NCI-H1105 treated with DMSO at 0.1 percent for 48 hours (cell line): Measurements from ENCODE around the gene PODXL2.
A peak's percentile ranks its signal among the peaks of the same experiment; 100 is the strongest.

Experiments
- DNase-seq: peaks from one replicate; lab custom pipeline; 2025; lab: John Stamatoyannopoulos, UW

PODXL2 gene, protein sequence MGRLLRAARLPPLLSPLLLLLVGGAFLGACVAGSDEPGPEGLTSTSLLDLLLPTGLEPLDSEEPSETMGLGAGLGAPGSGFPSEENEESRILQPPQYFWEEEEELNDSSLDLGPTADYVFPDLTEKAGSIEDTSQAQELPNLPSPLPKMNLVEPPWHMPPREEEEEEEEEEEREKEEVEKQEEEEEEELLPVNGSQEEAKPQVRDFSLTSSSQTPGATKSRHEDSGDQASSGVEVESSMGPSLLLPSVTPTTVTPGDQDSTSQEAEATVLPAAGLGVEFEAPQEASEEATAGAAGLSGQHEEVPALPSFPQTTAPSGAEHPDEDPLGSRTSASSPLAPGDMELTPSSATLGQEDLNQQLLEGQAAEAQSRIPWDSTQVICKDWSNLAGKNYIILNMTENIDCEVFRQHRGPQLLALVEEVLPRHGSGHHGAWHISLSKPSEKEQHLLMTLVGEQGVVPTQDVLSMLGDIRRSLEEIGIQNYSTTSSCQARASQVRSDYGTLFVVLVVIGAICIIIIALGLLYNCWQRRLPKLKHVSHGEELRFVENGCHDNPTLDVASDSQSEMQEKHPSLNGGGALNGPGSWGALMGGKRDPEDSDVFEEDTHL

DNA sequence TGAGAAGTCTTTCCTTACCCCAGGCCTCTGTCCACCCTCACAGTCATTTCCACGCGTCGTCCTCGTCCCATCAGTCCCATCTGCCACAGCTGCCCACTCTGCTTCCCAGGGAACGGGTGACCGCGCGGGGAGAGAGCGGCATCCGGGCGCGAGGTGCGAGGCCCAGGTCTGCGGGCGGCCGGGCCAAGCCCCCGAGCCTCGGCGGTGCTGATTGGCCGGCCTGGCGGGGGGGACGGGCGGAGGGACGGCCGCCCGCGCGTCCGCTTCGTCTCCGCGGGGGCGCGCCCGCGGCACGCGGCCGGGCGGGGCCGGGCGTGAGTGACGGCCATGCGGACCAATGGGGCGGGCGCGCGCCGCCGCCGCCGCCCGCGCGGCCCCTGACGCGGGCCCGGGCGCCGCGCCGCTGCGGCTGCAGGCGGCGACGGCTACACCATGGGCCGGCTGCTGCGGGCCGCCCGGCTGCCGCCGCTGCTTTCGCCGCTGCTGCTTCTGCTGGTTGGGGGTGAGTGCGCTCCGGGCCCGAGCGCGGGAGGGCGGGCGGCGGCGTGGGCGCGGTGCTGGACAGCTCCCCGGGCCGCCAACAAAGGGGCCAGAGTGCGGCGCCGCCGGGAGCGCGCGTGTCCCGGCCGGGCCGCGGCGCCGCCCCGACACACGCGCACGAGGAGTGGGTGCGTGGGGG is at the start of gene PODXL2:
TSS of gene PODXL2 (plus strand) at position 398 of the 679 bp plus-strand sequence. CDS start at position 433, 35 bp downstream.
- peak; percentile 64 for DNase-seq

DNA sequence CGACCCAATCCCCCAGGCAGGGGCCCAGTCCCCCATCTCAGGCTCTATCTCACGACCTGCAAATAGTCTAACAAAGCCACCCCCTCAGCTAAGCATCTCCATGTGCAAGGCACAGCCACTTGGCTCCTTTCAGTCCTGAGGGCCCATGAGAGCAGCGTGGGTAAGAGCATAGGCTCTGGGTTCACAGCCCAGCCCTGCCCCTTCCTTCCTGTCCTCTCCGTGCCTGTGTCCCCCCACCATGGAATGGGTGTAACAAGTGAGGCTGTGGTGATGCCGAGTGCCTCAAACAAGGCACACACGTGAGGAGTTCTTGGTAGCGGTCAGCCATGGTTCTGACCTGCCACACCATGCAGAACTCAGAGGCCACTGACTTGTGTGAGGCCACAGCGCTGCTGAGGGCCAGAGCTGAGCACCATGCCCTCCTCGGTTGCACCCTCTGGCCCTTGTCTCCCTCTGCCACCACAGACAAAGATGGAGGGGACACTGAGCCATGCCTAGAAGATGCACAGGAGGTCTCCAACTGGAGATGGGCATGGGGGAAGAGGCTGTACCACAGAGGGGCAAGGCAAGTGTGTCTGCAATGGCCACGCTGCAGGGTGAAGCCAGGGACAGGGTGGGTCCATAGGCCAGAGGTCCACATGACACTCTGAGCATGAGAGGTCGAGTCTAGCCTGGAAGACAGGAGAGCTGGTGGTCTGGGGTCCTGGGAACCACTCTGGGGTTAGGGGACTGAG is 48.5 kb upstream of the PODXL2 start:
- no peak for DNase-seq

DNA sequence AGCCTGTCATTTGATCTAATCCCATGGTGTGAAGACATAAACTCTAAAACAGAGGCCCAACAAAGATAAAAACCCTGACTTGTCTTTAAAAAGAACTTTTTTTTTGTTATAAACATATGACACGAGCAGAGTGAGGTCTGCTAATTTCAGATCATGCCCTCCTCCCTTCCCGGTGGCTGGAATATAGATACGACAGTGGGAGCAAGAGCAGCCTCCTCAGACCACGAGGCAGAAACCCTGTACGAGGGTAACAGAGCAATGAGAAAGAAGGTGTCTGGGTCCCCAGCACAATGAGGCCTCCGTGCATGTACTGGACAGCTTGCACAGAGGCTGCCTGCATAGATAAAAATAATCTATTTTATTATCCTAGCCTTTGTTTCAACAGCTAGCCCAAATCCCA is 44.3 kb upstream of the PODXL2 start:
- DNase-seq = no peak

DNA sequence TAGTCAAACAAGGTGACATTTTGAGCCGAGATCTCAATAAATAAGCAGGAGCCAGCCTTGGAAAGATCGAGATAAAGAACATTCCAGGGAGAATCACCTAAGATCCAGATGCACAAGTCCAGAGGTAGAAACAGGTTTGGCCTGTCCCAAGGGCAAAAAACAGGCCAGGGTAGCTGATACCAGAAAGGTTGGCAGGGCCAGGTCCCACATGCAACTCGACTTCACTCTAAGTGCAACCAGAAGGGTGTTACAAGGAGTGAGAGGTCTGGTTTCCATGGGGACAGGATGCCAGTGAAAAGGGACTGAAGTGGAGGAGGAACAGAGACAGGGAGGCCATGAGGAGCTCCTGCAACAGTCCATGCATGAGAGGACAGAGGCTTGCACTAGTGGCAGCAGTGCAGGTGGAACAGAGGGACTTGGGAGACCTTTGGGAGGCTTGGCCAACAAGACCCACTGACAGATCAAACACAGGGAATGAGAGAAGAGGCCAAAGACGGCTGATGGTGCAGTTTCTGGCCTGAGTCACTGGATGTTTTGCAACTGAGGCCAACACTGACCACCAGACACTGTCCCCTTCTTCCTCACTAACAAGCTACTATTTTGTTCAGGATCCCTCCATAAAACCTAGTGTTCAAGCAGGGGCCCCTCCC is 43.7 kb upstream of the PODXL2 start:
- no peak for DNase-seq

DNA sequence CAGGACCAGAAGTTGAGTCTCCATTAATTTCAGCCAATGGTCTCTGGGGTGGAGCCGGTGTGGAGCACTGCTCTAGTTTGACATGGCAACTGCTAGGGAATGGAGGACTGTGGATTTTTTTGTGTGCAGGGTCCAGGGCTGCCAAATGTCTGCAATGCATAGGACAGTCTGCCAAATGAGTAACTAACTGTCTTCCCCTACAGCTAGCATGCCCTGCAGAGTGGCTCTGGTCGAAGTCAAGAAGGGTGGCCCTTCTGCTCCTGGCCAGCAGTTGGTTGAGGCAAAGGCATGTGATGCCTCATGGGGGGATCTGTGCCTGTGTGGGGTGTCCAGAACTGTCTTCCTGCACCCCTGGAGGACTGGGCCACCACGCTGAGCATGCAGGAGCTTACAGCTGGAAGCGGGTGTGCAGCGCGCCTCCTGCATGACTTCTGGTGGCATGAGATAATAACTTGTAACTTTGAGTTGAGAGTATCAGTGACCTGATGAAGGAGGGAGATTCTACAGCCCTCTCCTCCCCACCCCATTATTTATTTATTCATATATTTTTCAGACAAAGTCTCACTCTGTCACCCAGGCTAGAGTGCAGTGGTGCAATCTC is 43.1 kb upstream of the PODXL2 start:
- DNase-seq = no peak

DNA sequence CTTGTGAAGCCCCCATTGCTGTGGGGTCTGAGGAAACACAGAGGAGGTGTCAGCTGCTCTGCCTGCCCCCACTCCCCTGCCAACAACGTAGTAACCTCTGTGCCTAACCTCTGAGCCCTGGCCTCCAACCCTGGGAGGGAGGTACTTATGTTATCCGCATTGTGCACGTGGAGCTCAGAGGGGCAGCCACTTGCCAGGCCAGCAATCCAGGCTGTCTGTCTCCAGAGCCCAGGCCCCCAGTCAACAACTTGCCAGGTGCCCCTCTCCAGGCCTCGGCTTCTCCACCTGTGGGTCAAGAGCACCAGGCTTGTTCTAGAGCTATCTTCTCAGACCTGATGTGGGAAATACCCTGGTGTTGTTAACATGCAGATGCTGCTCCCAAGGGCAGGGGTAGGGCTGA is 41.1 kb upstream of the PODXL2 start:
- no peak for DNase-seq

DNA sequence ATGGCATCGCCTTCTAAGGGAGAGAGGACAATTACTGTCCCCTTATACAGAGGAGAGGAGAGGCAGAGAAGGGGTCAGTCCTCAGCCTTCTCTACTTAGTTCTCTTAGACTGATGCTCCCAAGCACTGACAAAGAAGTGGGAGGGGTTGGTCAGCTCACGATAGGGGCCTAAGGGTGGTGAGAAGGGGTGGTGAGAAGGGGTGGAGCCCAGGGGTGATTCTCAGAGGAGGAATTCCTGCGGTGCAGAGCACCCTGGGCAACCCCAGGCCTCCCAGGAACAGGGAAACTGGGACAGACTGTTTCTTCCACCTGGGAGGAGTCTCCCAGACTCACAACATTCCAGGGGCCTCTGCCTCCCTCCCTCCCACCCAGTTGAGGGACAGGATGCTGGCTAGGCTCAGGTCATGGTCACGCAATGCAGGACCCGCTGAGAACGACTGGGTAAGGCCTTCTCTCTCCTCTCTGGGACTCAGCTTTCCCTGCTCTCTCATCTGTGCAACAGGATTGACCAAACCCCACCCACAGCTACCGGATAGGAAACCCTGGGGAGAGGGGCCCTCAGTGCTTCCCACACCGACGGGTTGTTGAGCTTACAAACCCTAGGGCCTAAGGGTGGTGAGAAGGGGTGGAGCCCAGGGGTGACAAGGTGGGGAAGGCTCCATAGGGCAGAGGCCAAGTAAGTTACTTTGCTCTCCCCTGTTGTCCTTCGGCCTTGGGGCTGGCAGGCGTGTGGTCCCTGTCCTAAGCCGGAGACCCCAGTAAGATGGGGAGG is 40.0 kb upstream of the PODXL2 start:
- no peak for DNase-seq

DNA sequence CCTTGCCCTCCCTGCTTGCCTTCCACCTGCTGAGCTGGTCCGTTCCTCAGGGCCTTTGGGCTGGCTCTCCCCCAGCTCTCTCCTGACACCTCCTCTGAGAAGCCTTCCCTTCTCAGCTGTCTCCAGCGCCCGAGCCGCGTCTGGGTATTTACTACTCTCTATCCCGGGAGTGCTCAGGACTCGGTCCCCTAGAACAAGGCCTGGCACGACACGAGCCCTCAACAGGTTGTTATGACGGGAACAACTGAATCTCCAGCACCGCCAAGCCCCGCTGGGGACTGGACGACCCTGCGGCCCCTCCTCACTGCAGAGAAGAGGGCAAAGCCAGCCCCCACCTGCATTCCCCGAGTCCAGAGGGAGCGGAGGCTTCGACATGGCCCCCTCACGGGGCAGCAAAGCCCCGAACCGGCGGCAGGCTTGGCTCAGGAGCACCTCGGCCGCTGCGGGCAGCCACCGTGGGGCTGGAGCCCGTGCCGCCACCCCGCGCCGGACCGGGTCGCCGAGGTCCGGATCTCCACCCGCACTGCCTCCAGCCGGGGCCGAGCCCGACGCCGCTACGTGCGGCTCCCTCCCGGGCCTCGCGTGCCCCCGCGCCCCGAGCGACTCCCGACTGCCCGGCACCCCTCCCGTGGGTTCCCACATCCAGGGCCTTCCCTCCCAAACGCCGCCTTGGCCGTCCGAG is 39.2 kb upstream of the PODXL2 start:
- no peak for DNase-seq

DNA sequence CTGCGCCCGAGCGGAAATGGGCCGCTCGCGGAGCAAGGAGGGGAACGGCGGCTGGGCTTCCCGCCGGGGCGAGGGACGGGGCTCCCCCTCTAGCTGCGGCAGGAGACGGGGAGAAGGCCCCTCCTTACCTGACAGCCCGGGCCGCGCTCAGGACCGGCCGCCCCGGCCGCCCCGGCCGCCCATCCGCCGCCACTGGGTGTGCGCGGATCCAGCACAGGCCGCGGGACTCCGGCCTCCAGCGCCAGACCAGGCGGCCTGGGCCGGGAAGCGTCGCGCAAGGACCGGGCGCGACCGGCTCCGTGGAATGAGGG is 38.7 kb upstream of the PODXL2 start:
- no peak for DNase-seq

DNA sequence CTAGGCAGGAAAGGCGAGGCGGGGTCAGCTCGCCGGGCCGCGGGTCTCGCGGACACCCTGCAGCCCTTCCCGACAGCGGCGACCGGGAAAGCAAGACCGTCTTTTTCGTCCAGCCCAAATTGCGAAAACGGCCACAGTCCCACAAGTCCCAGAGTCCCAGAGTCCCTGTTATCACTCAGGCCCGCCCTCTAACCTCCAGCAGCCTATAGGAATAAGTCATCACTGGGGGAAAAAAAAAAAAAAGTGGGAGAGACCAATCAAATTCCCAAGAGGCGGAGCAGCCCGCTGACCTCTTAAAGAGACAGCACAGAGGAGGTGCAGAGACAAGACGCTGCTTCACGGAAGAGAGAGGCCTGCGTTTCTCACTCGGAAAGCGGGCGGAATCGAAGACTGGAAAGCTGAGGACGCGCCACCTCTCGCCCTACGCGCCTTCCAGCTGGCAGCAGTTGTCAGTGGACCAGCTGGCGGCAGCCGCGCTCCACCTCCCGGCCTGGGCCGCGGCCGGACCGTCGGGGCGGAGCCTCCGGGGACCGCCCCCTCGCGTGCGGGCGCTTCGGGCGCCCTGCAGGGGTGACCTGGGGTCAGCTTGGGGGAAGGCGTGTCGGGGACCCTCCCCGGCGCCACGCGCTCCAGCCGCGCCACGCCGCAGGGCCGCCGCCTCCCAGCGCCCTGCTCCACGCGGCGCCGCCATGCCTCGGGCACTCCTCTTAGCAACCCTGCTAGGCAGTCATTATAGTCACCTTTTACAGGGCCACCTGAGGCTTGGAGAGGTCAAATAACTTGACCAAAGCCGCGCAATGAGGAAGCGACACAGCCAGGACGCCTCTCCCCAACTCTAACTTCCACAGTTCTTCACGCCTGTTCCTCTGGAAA is 38.2 kb upstream of the PODXL2 start, which contains the start of gene TPRA1:
TSS of gene TPRA1 (minus strand) at position 141 of the 873 bp plus-strand sequence. CDS start 10,587 bp downstream, outside the sequence.
- peak; percentile 100 for DNase-seq

DNA sequence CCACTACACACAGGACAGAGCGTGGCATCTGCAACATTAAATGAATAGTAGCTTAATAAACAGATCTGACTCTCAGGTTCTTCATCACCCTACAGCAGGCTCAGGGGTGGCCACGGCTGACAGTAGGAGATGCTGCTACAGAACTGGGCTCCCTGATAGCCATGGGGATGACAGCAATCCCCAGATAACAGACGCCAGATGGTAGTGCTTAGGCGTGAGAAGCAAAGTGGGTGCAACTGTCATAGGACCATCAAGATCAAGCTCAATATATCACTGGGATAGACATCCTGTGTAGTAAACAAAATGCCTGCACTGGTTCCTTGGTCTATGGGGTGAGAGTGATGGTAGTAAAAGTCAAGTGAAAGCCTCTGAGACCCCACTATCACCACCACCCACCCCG is 35.8 kb upstream of the PODXL2 start:
- DNase-seq = no peak

DNA sequence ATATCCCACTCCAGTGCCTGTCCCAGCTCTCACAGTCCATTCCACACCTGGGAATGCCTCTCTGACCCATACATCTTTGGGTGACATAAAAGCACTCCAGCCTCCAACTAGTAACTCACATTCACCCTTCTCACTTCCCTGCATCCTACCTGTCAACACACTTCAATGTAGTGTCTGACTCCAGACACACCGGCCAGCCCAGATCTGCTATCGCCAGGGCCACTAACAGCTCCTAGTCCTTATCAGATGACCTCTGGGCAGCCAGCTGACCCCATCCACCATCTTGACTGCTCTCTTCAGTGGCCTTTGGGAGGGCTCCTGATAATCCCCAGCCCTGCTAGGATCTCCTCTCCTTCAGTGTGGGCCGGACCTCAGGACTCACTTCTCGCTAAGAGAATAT is 33.7 kb upstream of the PODXL2 start:
- no peak for DNase-seq

DNA sequence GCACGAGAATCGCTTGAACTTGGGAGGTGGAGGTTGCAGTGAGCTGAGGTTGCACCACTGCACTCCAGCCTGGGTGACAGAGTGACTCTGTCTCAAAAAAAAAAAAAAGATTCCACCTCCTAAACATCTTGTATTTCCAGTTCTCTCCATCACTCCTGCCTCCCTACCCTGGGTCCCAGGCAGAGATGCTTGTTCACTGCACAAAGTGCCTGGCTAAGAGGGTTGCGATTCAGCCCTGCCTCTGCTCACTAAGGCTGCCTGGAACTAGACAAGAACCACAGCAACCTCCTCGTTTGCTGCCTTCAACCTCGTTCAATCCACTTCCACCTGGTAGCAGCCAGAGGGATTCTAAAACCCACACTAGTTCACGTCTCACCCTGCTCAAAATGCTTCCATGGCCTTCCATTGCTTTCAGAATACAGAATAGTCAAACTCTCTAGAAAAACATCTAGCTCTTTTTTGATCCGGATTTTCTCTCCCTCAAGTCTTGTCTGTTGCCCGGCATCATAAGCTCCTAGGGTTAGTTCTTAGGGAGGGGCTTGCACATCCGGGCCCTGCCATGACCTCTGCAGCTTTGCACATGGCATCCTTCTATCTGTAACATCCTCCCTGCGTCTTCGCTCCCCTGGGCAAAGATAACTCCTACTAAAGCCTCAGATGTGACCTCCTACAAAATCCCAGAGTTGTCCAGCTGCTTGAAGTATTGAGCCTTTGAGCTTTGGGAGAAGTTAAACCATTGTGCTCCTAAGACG is 31.8 kb upstream of the PODXL2 start:
- no peak for DNase-seq

DNA sequence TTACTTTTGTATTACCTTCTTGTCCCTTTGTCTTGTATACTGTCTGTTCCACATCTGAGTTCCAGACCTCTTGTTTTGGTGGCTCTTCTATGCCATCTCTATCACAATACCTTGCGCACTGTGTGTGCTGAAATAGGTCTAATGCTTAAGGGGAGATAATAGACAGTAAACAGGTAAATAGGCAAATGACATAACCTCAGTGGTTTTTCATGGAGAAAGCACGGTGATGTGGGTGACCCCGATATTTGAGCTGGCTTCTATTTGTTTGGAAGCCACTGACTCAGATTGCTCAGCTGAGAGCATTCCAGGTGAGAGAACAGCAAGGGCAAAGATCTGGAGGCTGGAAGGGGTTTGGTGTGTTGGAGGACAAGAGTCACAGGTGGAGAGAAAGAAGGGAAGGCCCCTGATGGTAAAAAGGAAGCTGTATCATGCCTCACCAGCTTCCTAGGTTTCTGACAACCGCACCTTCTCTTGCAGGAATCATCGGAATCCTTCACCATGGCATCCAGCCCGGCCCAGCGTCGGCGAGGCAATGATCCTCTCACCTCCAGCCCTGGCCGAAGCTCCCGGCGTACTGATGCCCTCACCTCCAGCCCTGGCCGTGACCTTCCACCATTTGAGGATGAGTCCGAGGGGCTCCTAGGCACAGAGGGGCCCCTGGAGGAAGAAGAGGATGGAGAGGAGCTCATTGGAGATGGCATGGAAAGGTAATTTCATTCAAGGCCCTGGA is 30.0 kb upstream of the PODXL2 start:
- no peak for DNase-seq

DNA sequence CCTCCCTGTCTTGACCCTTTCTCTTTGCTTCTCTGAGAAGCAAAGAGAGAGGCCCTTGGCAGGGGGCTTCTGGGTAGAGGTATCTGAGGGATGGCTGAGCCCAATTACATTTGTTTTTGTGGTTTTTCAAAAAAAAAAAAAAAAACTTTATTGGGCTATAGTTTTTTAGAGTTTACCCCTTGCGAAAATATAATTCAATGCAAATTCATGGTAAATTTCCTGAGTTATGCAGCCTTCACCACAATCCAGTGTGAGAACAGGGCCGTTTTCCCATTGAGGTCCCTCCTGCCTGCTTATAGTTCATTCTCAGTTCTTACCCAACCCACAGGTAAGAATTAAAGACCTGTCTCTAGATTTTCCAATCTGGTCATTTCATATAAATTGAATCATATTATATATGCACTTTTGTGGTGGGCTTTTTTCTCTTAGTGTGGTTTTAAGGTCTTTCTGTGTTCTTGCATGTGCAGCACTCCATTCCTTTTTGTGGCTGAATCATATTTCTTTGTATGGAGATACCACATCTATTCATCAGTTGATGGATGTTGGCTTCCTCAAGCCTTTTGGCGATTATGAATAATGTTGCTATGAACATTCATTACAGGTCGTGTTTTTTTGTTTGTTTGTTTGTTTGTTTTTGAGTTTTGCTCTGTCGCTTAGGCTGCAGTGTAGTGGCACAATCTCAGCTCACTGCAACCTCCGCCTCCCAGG is 28.1 kb upstream of the PODXL2 start:
- no peak for DNase-seq

DNA sequence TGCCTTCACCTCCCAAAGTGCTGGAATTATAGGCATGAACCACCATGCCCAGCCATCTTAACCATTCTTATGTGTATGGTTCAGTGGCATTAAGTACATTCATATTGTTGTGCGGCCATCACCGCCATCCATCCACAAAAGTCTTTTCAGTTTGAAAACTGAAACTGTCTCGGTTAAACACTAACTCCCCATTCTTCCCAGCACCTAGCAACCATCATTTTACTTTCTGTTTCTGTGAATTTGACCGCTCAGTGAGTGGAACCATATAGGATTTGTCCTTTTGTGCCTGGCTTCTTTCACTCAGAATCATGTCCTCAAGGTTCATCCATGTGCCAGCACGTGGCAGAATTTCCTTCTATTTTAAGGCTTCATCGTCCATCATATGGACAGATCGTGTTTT is 24.9 kb upstream of the PODXL2 start:
- DNase-seq = no peak

DNA sequence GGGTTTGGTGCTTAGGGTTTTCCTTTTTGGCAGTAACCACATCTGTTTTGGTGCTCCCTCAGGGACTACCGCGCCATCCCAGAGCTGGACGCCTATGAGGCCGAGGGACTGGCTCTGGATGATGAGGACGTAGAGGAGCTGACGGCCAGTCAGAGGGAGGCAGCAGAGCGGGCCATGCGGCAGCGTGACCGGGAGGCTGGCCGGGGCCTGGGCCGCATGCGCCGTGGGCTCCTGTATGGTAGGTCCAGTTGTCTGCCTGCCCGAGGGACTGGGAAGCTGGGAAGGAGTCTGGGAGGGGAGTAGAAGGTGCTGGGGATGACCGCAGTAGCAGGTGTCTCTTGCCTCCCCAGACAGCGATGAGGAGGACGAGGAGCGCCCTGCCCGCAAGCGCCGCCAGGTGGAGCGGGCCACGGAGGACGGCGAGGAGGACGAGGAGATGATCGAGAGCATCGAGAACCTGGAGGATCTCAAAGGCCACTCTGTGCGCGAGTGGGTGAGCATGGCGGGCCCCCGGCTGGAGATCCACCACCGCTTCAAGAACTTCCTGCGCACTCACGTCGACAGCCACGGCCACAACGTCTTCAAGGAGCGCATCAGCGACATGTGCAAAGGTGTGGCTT is 24.3 kb upstream of the PODXL2 start:
- DNase-seq = no peak
